ENCODE measurements around the gene SLC9A9.

DNA sequence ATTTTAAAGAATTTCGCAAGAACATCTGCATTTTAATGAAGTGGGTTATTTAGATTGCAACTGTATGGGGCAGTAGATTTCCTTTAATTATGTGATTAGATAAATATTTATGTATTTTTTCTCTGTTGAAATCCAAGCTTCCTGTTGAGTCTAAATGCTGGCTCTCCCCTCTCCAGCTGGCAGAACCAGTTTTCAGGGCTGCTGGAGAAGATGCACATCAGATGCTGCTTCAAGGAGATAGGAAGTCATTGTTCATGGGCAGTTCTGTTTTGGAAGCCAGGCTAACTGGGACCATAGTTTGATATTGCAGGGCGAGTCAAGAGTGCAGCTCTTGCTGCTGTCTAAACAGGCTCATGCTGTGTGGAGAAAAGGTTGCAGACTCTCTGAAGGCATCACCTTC is 97.4 kb downstream of the SLC9A9 start:
- TF ChIP-seq, protein P1, sequence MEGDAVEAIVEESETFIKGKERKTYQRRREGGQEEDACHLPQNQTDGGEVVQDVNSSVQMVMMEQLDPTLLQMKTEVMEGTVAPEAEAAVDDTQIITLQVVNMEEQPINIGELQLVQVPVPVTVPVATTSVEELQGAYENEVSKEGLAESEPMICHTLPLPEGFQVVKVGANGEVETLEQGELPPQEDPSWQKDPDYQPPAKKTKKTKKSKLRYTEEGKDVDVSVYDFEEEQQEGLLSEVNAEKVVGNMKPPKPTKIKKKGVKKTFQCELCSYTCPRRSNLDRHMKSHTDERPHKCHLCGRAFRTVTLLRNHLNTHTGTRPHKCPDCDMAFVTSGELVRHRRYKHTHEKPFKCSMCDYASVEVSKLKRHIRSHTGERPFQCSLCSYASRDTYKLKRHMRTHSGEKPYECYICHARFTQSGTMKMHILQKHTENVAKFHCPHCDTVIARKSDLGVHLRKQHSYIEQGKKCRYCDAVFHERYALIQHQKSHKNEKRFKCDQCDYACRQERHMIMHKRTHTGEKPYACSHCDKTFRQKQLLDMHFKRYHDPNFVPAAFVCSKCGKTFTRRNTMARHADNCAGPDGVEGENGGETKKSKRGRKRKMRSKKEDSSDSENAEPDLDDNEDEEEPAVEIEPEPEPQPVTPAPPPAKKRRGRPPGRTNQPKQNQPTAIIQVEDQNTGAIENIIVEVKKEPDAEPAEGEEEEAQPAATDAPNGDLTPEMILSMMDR (IDR thresholded peaks at IDR 0.05; ENCODE audit: poor library complexity) = no peak
- no peak for TF ChIP-seq EZH2phosphoT487 (IDR thresholded peaks at IDR 0.05; ENCODE audit: low read depth, severe bottlenecking, unreplicated experiment)
